Cardiac muscle cell (in vitro differentiated cells and primary cell): ENCODE results near the gene OSBPL8. TPM values are rescaled to one million over a fixed set of nuclear protein-coding genes. Genes with fewer than 3 reads are reported as not detected.
"Not testable (repeated sequence)": the region's sequence is repeated elsewhere in the genome, so short reads cannot be mapped to it uniquely, and the experiment has no call there.

Experiments used
- DNase-seq, 2 donors: peaks; one replicate each; pipeline versions ENCODE4 v3.0.0 to v3.0.0-alpha.2; 2010 to 2017; ENCODE audit warnings: low read depth in 1 of 2, low spot score in 1 of 2
- H3K27ac ChIP-seq: fragments of 200-600 bp; sonication (generic); 2 replicates; pipeline ENCODE4 v1.5.1; 2016
- H3K27me3 ChIP-seq: fragments of 200-600 bp; sonication (generic); 2 replicates; pipeline ENCODE4 v1.6.0; 2016; ENCODE audit warnings: control low read depth
- H3K36me3 ChIP-seq: fragments of 200-600 bp; sonication (generic); 2 replicates; pipeline ENCODE4 v1.5.1; 2016; ENCODE audit warnings: control low read depth
- H3K4me1 ChIP-seq: fragments of 200-600 bp; sonication (generic); 2 replicates; pipeline ENCODE4 v1.8.1; 2017; ENCODE audit warnings: low read depth, mild to moderate bottlenecking, mixed run types
- H3K4me3 ChIP-seq: fragments of 200-600 bp; sonication (generic); 2 replicates; pipeline ENCODE4 v1.5.1; 2016; ENCODE audit warnings: mild to moderate bottlenecking
- H3K9me3 ChIP-seq: fragments of 200-600 bp; sonication (generic); 2 replicates; pipeline ENCODE4 v1.5.1; 2017; ENCODE audit warnings: low read depth, mild to moderate bottlenecking, control low read depth
- polyA plus RNA-seq: library from polyadenylated mRNA; unstranded; fragments of >200 nt; fragmentation: Nextera tagmentation; extraction: Ambion mirVana; gene quantifications from 2 replicates; pipeline ENCODE4 v1.2.1, GENCODE V29; 2016
- total RNA-seq: library from RNA; depleted of rRNA; stranded (reverse); fragments of >200 nt; gene quantifications from 2 replicates; pipeline ENCODE4 v1.2.3, GENCODE V29; 2016
- TF ChIP-seq, protein P1 (sequence below): IDR thresholded peaks from 2 replicates; pipeline ENCODE4 v1.5.1; 2012; ENCODE audit warnings: low read depth, mild to moderate bottlenecking, low read length

OSBPL8 gene
- total and polyA plus RNA-seq, 2 experiments from 2014 or later = 25.6 to 143 TPM

DNA sequence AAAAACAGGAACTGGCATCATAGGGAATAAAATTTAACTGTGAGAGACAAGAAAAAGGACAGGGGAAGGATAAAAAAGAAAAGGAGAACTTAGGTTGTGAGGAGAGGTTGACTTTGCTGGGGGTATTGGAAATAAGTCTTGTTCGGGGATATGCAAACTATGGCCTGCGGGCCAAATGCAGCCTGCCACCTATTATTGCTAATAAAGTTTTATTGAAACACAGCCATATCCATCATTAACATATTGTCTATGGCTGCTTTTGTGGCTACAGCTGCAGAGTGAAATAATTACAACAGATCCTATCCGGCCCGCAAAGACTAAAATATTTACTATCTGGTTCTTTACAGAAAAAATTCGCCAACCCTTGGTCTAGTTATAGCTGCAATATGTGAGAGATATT is 230.0 kb downstream of the OSBPL8 start:
- Histone ChIP-seq H3K27ac (no peak overlapping the region), H3K4me1 (no peaks in the 10 kb centered on the region), H3K27me3 (no peaks in the 10 kb centered on the region), H3K9me3 (no peaks in the 10 kb centered on the region), H3K36me3 (no peaks in the 10 kb centered on the region), H3K4me3 (no peak overlapping the region)
- TF ChIP-seq, protein P1, sequence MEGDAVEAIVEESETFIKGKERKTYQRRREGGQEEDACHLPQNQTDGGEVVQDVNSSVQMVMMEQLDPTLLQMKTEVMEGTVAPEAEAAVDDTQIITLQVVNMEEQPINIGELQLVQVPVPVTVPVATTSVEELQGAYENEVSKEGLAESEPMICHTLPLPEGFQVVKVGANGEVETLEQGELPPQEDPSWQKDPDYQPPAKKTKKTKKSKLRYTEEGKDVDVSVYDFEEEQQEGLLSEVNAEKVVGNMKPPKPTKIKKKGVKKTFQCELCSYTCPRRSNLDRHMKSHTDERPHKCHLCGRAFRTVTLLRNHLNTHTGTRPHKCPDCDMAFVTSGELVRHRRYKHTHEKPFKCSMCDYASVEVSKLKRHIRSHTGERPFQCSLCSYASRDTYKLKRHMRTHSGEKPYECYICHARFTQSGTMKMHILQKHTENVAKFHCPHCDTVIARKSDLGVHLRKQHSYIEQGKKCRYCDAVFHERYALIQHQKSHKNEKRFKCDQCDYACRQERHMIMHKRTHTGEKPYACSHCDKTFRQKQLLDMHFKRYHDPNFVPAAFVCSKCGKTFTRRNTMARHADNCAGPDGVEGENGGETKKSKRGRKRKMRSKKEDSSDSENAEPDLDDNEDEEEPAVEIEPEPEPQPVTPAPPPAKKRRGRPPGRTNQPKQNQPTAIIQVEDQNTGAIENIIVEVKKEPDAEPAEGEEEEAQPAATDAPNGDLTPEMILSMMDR = no peak
- DNase-seq = no peak

DNA sequence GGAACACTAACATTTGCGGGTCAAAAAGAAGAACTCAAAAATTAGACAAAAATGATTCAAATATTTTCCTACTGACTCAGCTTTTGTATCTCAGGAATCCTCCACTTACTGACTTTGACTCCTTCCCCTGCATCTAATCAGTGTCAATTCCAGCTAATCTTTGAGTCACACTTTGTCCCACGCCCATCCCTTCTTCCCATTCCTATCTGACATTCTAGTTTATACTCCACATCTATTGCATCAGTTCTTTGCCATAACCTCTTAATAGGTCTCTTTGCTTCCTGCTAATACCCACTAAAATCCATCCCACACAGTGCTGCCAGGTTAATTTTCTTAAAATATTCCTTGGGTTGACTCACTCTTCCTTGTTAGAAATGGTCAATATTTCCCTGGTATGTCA is 230.4 kb downstream of the OSBPL8 start:
- H3K36me3 ChIP-seq = no peaks in the 10 kb centered on the region
- no peaks in the 10 kb centered on the region for H3K4me1 ChIP-seq
- H3K27me3 ChIP-seq = no peaks in the 10 kb centered on the region
- no peak overlapping the region for H3K4me3 ChIP-seq
- no peak overlapping the region for H3K27ac ChIP-seq
- peak in 1 of 2 donors; percentile 87 for DNase-seq
- TF ChIP-seq, protein P1 = no peak
- no peaks in the 10 kb centered on the region for H3K9me3 ChIP-seq

DNA sequence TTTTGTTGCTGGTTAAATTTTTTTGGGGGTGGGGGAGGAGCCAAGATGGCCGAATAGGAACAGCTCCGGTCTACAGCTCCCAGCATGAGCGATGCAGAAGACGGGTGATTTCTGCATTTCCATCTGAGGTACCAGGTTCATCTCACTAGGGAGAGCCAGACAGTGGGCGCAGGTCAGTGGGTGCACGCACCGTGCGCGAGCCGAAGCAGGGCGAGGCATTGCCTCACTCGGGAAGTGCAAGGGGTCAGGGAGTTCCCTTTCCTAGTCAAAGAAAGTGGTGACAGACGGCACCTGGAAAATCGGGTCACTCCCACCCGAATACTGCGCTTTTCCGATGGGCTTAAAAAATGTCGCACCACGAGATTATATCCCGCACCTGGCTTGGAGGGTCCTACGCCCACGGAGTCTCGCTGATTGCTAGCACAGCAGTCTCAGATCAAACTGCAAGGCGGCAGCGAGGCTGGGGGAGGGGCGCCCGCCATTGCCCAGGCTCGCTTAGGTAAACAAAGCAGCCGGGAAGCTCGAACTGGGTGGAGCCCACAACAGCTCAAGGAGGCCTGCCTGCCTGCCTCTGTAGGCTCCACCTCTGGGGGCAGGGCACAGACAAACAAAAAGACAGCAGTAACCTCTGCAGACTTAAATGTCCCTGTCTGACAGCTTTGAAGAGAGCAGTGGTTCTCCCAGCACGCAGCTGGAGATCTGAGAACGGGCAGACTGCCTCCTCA is 239.8 kb downstream of the OSBPL8 start:
- not testable (repeated sequence) for H3K27me3 ChIP-seq, H3K4me1 ChIP-seq, H3K4me3 ChIP-seq, H3K27ac ChIP-seq, H3K9me3 ChIP-seq, H3K36me3 ChIP-seq, DNase-seq

DNA sequence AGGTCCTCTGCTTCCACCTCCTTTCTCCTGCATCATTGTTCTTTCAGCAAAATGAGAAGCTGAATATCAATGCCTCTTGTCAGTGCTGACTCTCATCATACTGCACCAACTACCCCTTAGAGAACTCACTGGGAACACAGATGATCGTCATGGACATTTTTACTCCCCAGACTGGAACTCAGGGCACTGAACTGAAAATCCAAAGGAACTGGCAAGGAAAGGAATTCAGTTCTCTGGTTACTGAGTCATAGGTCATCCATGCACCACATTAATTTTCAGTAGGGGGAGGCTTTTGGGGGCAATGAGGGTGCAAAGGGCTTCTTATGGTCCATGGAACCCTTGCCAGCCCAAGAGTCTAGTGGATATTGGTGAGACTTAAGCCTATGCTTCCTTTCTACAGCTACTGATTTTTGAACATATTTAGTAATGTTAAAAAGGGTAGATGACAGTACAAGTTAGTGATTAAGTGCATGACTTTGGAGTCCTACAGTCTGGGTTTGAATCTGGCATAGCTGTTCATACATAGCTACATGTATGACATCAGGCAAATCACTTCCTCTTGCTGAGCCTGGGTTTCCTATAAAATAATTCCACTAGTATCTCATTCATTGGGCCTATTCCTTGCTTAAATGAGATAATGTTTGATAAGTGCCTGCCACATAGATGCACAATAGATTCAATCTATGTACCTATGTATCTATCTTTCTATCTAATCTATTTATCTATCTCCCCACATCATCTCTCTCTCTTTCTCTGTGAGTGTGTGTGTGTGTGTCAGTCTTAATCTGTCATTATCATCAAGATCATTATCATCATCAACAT is 240.6 kb downstream of the OSBPL8 start:
- H3K27ac ChIP-seq = no peak overlapping the region
- TF ChIP-seq, protein P1 = no peak
- DNase-seq = no peak
- H3K27me3 ChIP-seq = no peaks in the 10 kb centered on the region
- no peaks in the 10 kb centered on the region for H3K9me3 ChIP-seq
- H3K4me1 ChIP-seq = no peaks in the 10 kb centered on the region
- H3K4me3 ChIP-seq = no peak overlapping the region
- no peaks in the 10 kb centered on the region for H3K36me3 ChIP-seq

DNA sequence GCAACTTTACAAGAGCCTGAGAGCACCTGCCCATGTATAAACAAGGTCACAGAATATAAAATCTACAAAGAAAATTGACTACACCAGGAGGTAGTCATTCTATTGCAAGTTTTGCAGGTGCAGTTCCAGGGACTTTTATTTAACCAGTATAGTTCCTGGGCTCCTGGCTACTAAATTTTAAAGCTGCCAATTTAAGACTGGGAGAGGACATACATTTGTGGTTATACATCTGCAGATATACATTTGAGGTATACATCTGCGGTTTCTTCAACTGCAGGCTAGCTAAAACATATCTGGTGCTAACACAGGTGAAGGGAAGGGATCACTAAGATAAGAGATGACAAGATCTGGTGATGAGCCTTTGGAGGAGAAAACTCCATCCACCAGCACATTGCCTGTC is 241.6 kb downstream of the OSBPL8 start:
- Histone ChIP-seq H3K9me3 (no peaks in the 10 kb centered on the region), H3K36me3 (no peaks in the 10 kb centered on the region)
- TF ChIP-seq, protein P1 = no peak

DNA sequence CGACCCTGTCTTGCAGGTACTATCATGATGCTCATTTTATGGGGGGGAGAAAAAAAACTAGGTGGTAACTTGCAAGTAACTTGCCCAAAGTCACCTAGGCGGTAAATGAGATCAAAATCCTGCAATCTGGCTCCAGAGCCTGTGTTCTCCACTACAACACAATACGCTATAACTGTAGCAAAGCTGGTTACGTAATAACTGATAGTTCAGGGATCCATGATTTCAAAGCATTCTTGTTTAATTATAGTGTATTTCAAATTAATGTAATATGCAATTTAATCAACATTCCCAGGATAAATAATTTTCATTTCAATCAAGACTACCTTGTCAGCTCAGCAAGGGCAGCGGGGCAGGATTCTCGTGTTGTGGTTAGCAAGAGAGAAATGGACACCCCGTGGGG is 243.1 kb downstream of the OSBPL8 start:
- no peaks in the 10 kb centered on the region for H3K4me1 ChIP-seq
- no peak overlapping the region for H3K4me3 ChIP-seq
- TF ChIP-seq, protein P1 = no peak
- no peaks in the 10 kb centered on the region for H3K27me3 ChIP-seq
- no peaks in the 10 kb centered on the region for H3K9me3 ChIP-seq
- H3K27ac ChIP-seq = no peak overlapping the region
- DNase-seq = no peak
- no peaks in the 10 kb centered on the region for H3K36me3 ChIP-seq

More for the DNA sequence above, 241.6 kb downstream of the OSBPL8 start:
- Histone ChIP-seq H3K27ac (no peak overlapping the region), H3K27me3 (no peaks in the 10 kb centered on the region), H3K4me3 (no peak overlapping the region), H3K4me1 (no peaks in the 10 kb centered on the region)
- no peak for DNase-seq
